KMS-11 (cell line): Measurements from ENCODE around the gene SOX5.

Experiments
- H2AFZ ChIP-seq: fragments of 200-600 bp; sonication (generic); 2 replicates; pipeline ENCODE4 v1.6.1; 2016; ENCODE audit warnings: antibody characterized with exemption, mixed run types, low read depth
- H3K27ac ChIP-seq: fragments of 200-600 bp; sonication (generic); 2 replicates; pipeline ENCODE4 v1.6.1; 2016; ENCODE audit warnings: mild to moderate bottlenecking, mixed run types
- H3K27me3 ChIP-seq: fragments of 200-600 bp; sonication (generic); 2 replicates; pipeline ENCODE4 v1.6.1; 2017; ENCODE audit warnings: mild to moderate bottlenecking, low read depth, mixed run types, moderate library complexity; ENCODE audit not compliant: insufficient read depth
- H3K36me3 ChIP-seq: fragments of 200-600 bp; sonication (generic); 2 replicates; pipeline ENCODE4 v1.6.1; 2017; ENCODE audit warnings: mild to moderate bottlenecking, mixed run types; ENCODE audit not compliant: insufficient read depth
- H3K4me1 ChIP-seq: fragments of 200-600 bp; sonication (generic); 2 replicates; pipeline ENCODE4 v1.6.1; 2016; ENCODE audit warnings: mild to moderate bottlenecking, low read depth, mixed run types; ENCODE audit not compliant: poor library complexity, severe bottlenecking
- H3K4me2 ChIP-seq: fragments of 200-600 bp; sonication (generic); 2 replicates; pipeline ENCODE4 v1.7.0; 2016; ENCODE audit warnings: mild to moderate bottlenecking, mixed run types
- H3K4me3 ChIP-seq: fragments of 200-600 bp; sonication (generic); IDR thresholded peaks from 2 replicates; pipeline ENCODE4 v1.6.1; 2017; ENCODE audit warnings: low read depth, low read length, mixed read lengths; ENCODE audit not compliant: insufficient read depth
- H3K79me2 ChIP-seq: fragments of 200-600 bp; sonication (generic); 2 replicates; pipeline ENCODE4 v1.6.1; 2016; ENCODE audit warnings: low read depth, mixed run types; ENCODE audit not compliant: insufficient read depth
- H3K9ac ChIP-seq: fragments of 200-600 bp; sonication (generic); 2 replicates; pipeline ENCODE4 v1.6.1; 2016; ENCODE audit warnings: mild to moderate bottlenecking, mixed run types
- H4K20me1 ChIP-seq: fragments of 200-600 bp; sonication (generic); 2 replicates; pipeline ENCODE4 v1.6.1; 2016; ENCODE audit warnings: mild to moderate bottlenecking, mixed run types; ENCODE audit not compliant: insufficient read depth
- TF ChIP-seq, protein P1 (sequence below): fragments of 200-600 bp; sonication (generic); conservative IDR thresholded peaks from 2 replicates; pipeline ENCODE4 v1.6.1; 2017; ENCODE audit warnings: low read depth, mild to moderate bottlenecking, antibody characterized with exemption, low read length, moderate library complexity, mixed read lengths

SOX5 gene

DNA sequence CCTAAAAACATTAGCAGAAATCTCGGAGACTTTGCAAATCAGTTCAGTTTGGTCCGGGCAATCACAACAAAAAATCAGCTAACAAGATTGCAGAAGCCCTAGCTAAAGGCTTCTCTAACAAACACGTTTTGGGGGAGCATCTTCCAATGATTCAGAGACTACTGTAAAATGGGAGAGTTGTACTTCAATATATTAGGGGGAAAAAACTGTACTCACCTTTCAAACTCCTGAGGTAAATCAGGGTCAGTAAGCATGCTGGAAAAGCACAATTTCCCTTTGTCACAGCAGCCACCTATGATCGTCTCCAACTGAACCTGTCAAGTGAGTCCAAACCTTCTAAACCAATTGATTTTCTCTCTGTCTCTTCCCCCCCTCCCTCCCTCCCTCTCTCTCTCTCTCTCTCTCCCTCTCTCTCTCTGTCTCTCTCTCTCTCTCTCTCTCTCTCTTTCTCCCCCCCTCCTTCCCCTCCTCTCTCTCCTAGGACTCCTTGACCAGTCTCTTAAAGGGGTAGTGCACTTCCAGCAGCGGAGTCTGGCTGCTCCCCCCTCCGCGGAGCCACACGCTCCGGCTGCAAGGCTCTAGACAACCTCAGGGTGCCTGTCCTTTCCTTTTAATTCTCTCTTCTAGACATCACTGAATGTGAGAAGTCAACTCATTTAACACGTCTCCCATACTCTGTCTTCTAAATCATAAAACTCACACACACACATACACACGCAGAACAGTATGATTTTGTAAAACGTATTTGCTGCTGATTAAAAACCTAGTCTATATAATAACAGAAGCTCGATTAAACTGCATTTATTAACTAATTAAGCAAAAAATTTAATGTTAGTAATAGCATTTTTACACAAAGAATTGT is at the start of gene SOX5:
SOX5 (minus strand) TSS at position 323 of the 862 bp plus-strand sequence; CDS start at position 254, 69 bp downstream.
- no peak within 1 kb of the TSS for H2AFZ ChIP-seq
- no peak within 1 kb of the TSS for H3K4me2 ChIP-seq
- no peaks in the 10 kb centered on the region for H3K36me3 ChIP-seq
- H3K27me3 ChIP-seq, result no peaks in the 10 kb centered on the region
- no peaks in the 10 kb centered on the region for H4K20me1 ChIP-seq
- no peak within 1 kb of the TSS for H3K4me3 ChIP-seq
- H3K4me1 ChIP-seq, result no peaks in the 10 kb centered on the region
- no peaks in the 10 kb centered on the region for H3K79me2 ChIP-seq
- TF ChIP-seq, protein P1, sequence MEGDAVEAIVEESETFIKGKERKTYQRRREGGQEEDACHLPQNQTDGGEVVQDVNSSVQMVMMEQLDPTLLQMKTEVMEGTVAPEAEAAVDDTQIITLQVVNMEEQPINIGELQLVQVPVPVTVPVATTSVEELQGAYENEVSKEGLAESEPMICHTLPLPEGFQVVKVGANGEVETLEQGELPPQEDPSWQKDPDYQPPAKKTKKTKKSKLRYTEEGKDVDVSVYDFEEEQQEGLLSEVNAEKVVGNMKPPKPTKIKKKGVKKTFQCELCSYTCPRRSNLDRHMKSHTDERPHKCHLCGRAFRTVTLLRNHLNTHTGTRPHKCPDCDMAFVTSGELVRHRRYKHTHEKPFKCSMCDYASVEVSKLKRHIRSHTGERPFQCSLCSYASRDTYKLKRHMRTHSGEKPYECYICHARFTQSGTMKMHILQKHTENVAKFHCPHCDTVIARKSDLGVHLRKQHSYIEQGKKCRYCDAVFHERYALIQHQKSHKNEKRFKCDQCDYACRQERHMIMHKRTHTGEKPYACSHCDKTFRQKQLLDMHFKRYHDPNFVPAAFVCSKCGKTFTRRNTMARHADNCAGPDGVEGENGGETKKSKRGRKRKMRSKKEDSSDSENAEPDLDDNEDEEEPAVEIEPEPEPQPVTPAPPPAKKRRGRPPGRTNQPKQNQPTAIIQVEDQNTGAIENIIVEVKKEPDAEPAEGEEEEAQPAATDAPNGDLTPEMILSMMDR, result no peak
- H3K9ac ChIP-seq, result no peak within 1 kb of the TSS
- H3K27ac ChIP-seq, result no peak within 1 kb of the TSS

DNA sequence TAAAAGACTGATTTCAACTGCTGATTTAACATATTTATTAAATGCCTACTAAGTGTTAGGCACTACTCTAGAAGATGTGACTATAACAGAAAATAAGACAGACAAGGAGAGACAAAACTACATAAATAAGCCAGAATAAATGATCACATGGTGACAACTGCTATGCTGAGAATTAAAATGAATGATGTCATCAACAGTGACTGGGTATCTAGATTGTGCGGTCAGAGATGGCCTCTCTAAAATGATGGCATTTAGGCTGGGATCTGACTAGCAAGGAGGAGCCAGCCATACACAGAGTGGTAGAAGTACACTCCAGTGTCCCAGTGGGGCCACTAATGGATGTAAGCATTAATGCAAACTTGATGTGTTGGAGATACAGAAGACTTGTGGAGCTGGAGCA is 37.6 kb upstream of the SOX5 start:
- H3K36me3 ChIP-seq, result no peaks in the 10 kb centered on the region
- H3K9ac ChIP-seq, result no peak overlapping the region
- H3K4me3 ChIP-seq, result no peak overlapping the region
- H3K27me3 ChIP-seq, result no peaks in the 10 kb centered on the region
- TF ChIP-seq, protein P1, result no peak
- H2AFZ ChIP-seq, result no peak overlapping the region
- H3K4me1 ChIP-seq, result no peaks in the 10 kb centered on the region
- no peak overlapping the region for H3K4me2 ChIP-seq
- no peak overlapping the region for H3K27ac ChIP-seq
- no peaks in the 10 kb centered on the region for H3K79me2 ChIP-seq
- H4K20me1 ChIP-seq, result no peaks in the 10 kb centered on the region

DNA sequence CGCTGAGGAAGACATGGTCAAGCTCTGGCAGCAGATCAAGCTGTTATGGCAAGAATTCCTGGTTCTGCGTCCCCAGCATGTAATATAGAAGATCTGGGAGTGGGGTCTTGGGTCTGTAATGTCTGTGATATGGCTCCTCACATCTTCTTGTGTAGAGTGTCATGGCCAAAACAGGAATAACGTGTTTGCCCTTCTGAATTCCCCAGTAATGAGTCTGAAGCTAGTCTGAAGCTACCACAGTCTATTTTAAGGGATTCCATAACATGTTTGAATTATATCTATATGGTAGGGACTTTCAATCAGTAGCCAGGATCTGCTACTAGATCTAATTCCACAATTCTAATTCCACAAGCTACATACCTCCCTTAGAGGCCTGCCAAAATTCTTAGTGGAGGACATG is 31.4 kb upstream of the SOX5 start:
- H3K36me3 ChIP-seq, result no peaks in the 10 kb centered on the region
- H4K20me1 ChIP-seq, result no peaks in the 10 kb centered on the region

DNA sequence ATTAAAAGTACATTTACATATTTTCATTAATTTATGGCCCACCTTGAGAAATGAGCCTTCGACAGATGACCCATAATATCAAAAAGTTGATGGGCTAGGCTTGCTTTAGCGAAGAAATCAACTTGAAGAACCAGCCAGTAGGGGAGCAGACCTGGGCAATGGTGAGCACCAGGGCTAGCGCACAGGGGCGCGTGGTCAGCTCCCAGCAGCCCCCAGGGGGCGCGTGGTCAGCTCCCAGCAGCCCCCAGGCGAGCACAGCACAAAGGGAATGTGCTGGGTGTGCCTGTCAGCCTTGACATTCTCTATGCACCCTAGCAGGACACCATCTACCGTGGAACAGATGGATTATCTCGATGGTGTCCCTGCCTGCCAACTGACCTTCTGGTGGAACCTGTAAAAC is 15.3 kb upstream of the SOX5 start:
- H3K79me2 ChIP-seq, result no peaks in the 10 kb centered on the region
- no peaks in the 10 kb centered on the region for H3K27me3 ChIP-seq
- no peak overlapping the region for H3K9ac ChIP-seq
- H4K20me1 ChIP-seq, result no peaks in the 10 kb centered on the region
- no peaks in the 10 kb centered on the region for H3K36me3 ChIP-seq
- no peak overlapping the region for H3K27ac ChIP-seq
- no peaks in the 10 kb centered on the region for H3K4me1 ChIP-seq
- H3K4me2 ChIP-seq, result no peak overlapping the region
- no peak overlapping the region for H2AFZ ChIP-seq
- TF ChIP-seq, protein P1, result no peak
- H3K4me3 ChIP-seq, result no peak overlapping the region

More for the DNA sequence above, 31.4 kb upstream of the SOX5 start:
- no peak overlapping the region for H3K27ac ChIP-seq
- no peak overlapping the region for H3K4me2 ChIP-seq
- no peak overlapping the region for H3K4me3 ChIP-seq
- H3K9ac ChIP-seq, result no peak overlapping the region
- H2AFZ ChIP-seq, result no peak overlapping the region
- no peaks in the 10 kb centered on the region for H3K4me1 ChIP-seq
- H3K79me2 ChIP-seq, result no peaks in the 10 kb centered on the region
- H3K27me3 ChIP-seq, result no peaks in the 10 kb centered on the region
- TF ChIP-seq, protein P1, result no peak
